Endodermal cell (in vitro differentiated cells): ENCODE data around the gene PARL. TPM values are rescaled to one million over a fixed set of nuclear protein-coding genes. Genes with fewer than 3 reads are reported as not detected.

Source experiments
- DNase-seq: peaks from one replicate; pipeline ENCODE4 v3.0.0-alpha.2; 2017
- H3K27ac ChIP-seq: 2 replicates; pipeline ENCODE4 v1.5.1; 2013; ENCODE audit warnings: mild to moderate bottlenecking, low read depth, low read length, moderate library complexity
- H3K27me3 ChIP-seq: 2 replicates; pipeline ENCODE4 v1.6.1; 2013; ENCODE audit warnings: mild to moderate bottlenecking, low read length, moderate library complexity; ENCODE audit not compliant: insufficient read depth, control insufficient read depth, poor library complexity, severe bottlenecking
- H3K36me3 ChIP-seq: 2 replicates; pipeline ENCODE4 v1.7.0; 2013; ENCODE audit warnings: mild to moderate bottlenecking, low read length, moderate library complexity; ENCODE audit not compliant: control insufficient read depth, insufficient read depth
- H3K4me1 ChIP-seq: one replicate; pipeline ENCODE4 v1.7.0; 2013; ENCODE audit warnings: low read length; ENCODE audit not compliant: control insufficient read depth, insufficient read depth
- H3K4me3 ChIP-seq: 2 replicates; pipeline ENCODE4 v1.5.1; 2013; ENCODE audit warnings: mild to moderate bottlenecking, low read length, moderate library complexity
- H3K9ac ChIP-seq: 2 replicates; pipeline ENCODE4 v1.6.1; 2013; ENCODE audit warnings: mild to moderate bottlenecking, low read length, moderate library complexity; ENCODE audit not compliant: poor library complexity, severe bottlenecking; ENCODE audit errors: extremely low read depth
- H3K9me3 ChIP-seq: 2 replicates; pipeline ENCODE4 v1.6.1; 2013; ENCODE audit warnings: mild to moderate bottlenecking, low read length, moderate library complexity; ENCODE audit not compliant: control insufficient read depth
- H3K27ac Mint-ChIP-seq: 2 replicates; pipeline ENCODE4 v1.8.0; 2020; ENCODE audit warnings: mixed read lengths
- H3K27me3 Mint-ChIP-seq: 2 replicates; pipeline ENCODE4 v1.8.0; 2021; ENCODE audit warnings: mild to moderate bottlenecking, mixed read lengths; ENCODE audit not compliant: insufficient read depth
- H3K36me3 Mint-ChIP-seq: 2 replicates; pipeline ENCODE4 v1.8.0; 2020; ENCODE audit warnings: low read depth, mixed read lengths
- H3K4me1 Mint-ChIP-seq: 2 replicates; pipeline ENCODE4 v1.8.0; 2020; ENCODE audit warnings: mixed read lengths
- H3K4me3 Mint-ChIP-seq: 2 replicates; pipeline ENCODE4 v1.8.0; 2020; ENCODE audit warnings: mild to moderate bottlenecking, moderate library complexity, mixed read lengths
- H3K9me3 Mint-ChIP-seq: 2 replicates; pipeline ENCODE4 v1.8.0; 2020; ENCODE audit warnings: mild to moderate bottlenecking, mixed read lengths
- WGBS, 2 experiments: methylation state at CpG; one replicate each; pipeline versions ENCODE4 v1.1.5 to v1.1.7; 2013; ENCODE audit warnings: missing lambda C conversion rate in 2 of 2, mixed read lengths in 1 of 2; ENCODE audit not compliant: insufficient coverage in 1 of 2, insufficient read length in 1 of 2; 5-methylcytosine and 5-hydroxymethylcytosine counted together
- total RNA-seq, 2 donors: library from RNA; stranded (reverse); fragmentation: NEBNext Ultra II Directional in 1 of 2; extraction: Animal tissue kit (Norgen Biotek cat#: 25700) in 1 of 2; gene quantifications; 2 replicates in 1 of 2; 3 replicates in 1 of 2; pipeline ENCODE4 v1.2.1, GENCODE V29; 2021
- TF ChIP-seq, protein P1 (sequence below): fragments of 200-600 bp; sonication (generic); conservative IDR thresholded peaks from 2 replicates; pipeline ENCODE4 v1.5.0; 2021; ENCODE audit warnings: antibody characterized with exemption, mild to moderate bottlenecking

The PARL gene
- total RNA-seq, 2 donors from 2014 or later: 77.3 to 83.0 TPM

DNA sequence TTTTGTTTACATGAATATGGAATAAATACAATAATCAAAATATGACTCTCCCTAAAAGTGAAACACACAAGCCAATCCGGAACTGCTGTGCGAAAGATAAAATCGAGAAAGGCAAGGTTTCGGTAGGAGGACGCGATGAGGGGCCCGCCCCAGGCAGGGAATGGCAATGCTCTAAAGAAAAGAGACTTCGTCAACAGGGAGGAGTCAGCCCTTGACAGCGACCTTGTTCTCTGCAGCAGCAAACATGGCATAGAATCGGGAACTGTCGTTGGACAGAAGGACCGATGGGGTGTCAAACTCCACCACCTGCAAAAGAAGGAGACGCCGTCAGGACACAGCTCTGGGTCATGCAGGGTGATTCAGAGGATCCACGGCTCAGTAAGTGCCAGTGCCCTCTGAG lies 36.4 kb upstream of the PARL start:
- no peak overlapping the region for H3K27ac Mint-ChIP-seq
- no peaks in the 10 kb centered on the region for H3K4me1 Mint-ChIP-seq
- Histone ChIP-seq H3K4me1 (no peaks in the 10 kb centered on the region), H3K9ac (no peak overlapping the region), H3K27ac (no peak overlapping the region), H3K9me3 (no peaks in the 10 kb centered on the region), H3K36me3 (peaks cover 19% of the 10 kb centered on the region), H3K27me3 (peaks cover 29% of the 10 kb centered on the region), H3K4me3 (no peak overlapping the region)
- TF ChIP-seq, protein P1, sequence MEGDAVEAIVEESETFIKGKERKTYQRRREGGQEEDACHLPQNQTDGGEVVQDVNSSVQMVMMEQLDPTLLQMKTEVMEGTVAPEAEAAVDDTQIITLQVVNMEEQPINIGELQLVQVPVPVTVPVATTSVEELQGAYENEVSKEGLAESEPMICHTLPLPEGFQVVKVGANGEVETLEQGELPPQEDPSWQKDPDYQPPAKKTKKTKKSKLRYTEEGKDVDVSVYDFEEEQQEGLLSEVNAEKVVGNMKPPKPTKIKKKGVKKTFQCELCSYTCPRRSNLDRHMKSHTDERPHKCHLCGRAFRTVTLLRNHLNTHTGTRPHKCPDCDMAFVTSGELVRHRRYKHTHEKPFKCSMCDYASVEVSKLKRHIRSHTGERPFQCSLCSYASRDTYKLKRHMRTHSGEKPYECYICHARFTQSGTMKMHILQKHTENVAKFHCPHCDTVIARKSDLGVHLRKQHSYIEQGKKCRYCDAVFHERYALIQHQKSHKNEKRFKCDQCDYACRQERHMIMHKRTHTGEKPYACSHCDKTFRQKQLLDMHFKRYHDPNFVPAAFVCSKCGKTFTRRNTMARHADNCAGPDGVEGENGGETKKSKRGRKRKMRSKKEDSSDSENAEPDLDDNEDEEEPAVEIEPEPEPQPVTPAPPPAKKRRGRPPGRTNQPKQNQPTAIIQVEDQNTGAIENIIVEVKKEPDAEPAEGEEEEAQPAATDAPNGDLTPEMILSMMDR: no peak
- H3K36me3 Mint-ChIP-seq: peaks cover 37% of the 10 kb centered on the region
- no peaks in the 10 kb centered on the region for H3K9me3 Mint-ChIP-seq
- no peak for DNase-seq
- H3K4me3 Mint-ChIP-seq: no peak overlapping the region
- WGBS, 2 experiments: 94 to 98% methylated on average over 15 of the region's 15 CpGs
- peaks cover 33% of the 10 kb centered on the region for H3K27me3 Mint-ChIP-seq

DNA sequence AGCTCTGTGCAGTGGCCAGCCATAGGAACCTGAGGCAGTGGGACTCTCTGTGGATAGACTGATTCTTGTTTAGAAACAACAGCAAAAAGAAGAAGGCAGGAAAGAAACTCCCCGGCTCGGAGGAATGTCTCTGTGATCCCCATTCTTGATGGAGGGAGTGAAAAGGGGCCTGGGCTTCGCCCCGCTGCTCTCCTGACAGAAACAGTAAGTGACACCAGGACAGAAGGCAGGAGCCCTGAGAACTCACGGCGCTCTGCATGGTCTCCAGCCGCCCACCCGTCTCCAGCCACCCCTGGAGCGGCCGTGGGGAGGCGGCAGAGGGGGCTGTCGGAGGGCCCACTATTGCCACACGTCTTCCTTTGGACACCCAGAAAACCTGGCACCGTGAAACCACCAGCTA lies 35.7 kb upstream of the PARL start:
- DNase-seq: no peak
- H3K4me1 Mint-ChIP-seq: no peaks in the 10 kb centered on the region
- H3K36me3 Mint-ChIP-seq: peaks cover 36% of the 10 kb centered on the region
- H3K4me1 ChIP-seq: no peaks in the 10 kb centered on the region
- H3K27ac ChIP-seq: no peak overlapping the region
- no peak overlapping the region for H3K4me3 ChIP-seq
- TF ChIP-seq, protein P1: no peak
- WGBS, 2 experiments: 90 to 95% methylated on average over 12 to 14 of the region's 14 CpGs
- peaks cover 36% of the 10 kb centered on the region for H3K27me3 ChIP-seq
- peaks cover 38% of the 10 kb centered on the region for H3K27me3 Mint-ChIP-seq
- no peaks in the 10 kb centered on the region for H3K9me3 Mint-ChIP-seq
- H3K9me3 ChIP-seq: no peaks in the 10 kb centered on the region
- H3K36me3 ChIP-seq: peaks cover 19% of the 10 kb centered on the region
- H3K4me3 Mint-ChIP-seq: no peak overlapping the region
- no peak overlapping the region for H3K9ac ChIP-seq
- H3K27ac Mint-ChIP-seq: no peak overlapping the region

DNA sequence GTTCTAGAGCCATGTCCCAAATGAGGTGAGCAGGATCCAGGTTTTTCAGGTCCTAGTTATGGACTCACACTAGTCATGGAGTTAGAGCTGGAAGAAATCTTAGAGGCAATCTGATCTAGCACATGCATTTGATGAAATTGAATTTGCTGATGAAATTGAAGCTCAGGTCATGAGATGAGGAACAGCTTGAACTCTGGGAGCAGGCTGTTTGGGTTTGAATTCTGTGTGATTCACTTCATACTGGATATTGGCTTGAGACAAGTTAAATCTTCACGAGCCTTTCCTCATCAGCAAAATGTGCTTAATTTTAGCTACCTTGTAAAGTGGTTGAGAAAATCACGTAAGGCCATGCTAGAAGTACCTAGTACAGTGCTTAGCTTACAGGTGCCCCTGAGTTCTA lies 33.5 kb upstream of the PARL start:
- Histone ChIP-seq H3K27ac (no peak overlapping the region), H3K4me3 (no peak overlapping the region), H3K9ac (no peak overlapping the region), H3K36me3 (peaks cover 12% of the 10 kb centered on the region), H3K4me1 (peaks cover 3% of the 10 kb centered on the region), H3K9me3 (no peaks in the 10 kb centered on the region), H3K27me3 (peaks cover 56% of the 10 kb centered on the region)
- H3K27me3 Mint-ChIP-seq: peaks cover 61% of the 10 kb centered on the region
- WGBS, 2 experiments: 88 to 90% methylated on average over 2 of the region's 2 CpGs
- H3K9me3 Mint-ChIP-seq: no peaks in the 10 kb centered on the region
- H3K36me3 Mint-ChIP-seq: peaks cover 25% of the 10 kb centered on the region
- DNase-seq: no peak
- TF ChIP-seq, protein P1: no peak
- H3K4me1 Mint-ChIP-seq: peaks cover 2% of the 10 kb centered on the region
- H3K27ac Mint-ChIP-seq: no peak overlapping the region
- H3K4me3 Mint-ChIP-seq: no peak overlapping the region
